Measurements from ENCODE around the gene PRDM10.
A peak's percentile ranks its signal among the peaks of the same experiment; 100 is the strongest.
"Not testable (repeated sequence)": the region's sequence is repeated elsewhere in the genome, so short reads cannot be mapped to it uniquely, and the experiment has no call there.

Gene PRDM10

GRCh38 chr11:130031945-130032344 lies 29.3 kb upstream of the PRDM10 start:
- no peak for TF ChIP-seq CTCF (IDR thresholded peaks at IDR 0.05; ENCODE audit: extremely low read depth, insufficient read depth, missing control alignments)
- in situ Hi-C loops (cut with MboI; ENCODE audit: low pct_unique_long_range_greater_than_20kb, low sequenced_read_pairs, unreplicated experiment) = no loop called here
- no peak for DNase-seq (ENCODE audit: low spot score)

- no peak for TF ChIP-seq CTCF (IDR thresholded peaks at IDR 0.05; ENCODE audit: extremely low read depth, insufficient read depth, missing control alignments)
- in situ Hi-C loops (cut with MboI; ENCODE audit: low pct_unique_long_range_greater_than_20kb, low sequenced_read_pairs, unreplicated experiment) = no loop called here
- no peak for DNase-seq (ENCODE audit: low spot score)
Measured at GRCh38 chr11:130031056-130031455, 28.4 kb upstream of the PRDM10 start.

- TF ChIP-seq CTCF (IDR thresholded peaks at IDR 0.05; ENCODE audit: extremely low read depth, insufficient read depth, missing control alignments) = no peak
- no peak for DNase-seq (ENCODE audit: low spot score)
- in situ Hi-C loops (cut with MboI; ENCODE audit: low pct_unique_long_range_greater_than_20kb, low sequenced_read_pairs, unreplicated experiment) = no loop called here
Measured at GRCh38 chr11:130029137-130029536, 26.5 kb upstream of the PRDM10 start.

- TF ChIP-seq CTCF (IDR thresholded peaks at IDR 0.05; ENCODE audit: extremely low read depth, insufficient read depth, missing control alignments) = no peak
- in situ Hi-C loops (cut with MboI; ENCODE audit: low pct_unique_long_range_greater_than_20kb, low sequenced_read_pairs, unreplicated experiment) = no loop called here
Measured at GRCh38 chr11:130025371-130025770, 22.7 kb upstream of the PRDM10 start.

GRCh38 chr11:130024361-130024760 lies 21.7 kb upstream of the PRDM10 start:
- no peak for TF ChIP-seq CTCF (IDR thresholded peaks at IDR 0.05; ENCODE audit: extremely low read depth, insufficient read depth, missing control alignments)
- in situ Hi-C loops (cut with MboI; ENCODE audit: low pct_unique_long_range_greater_than_20kb, low sequenced_read_pairs, unreplicated experiment) = no loop called here
- DNase-seq (ENCODE audit: low spot score) = no peak

More at GRCh38 chr11:130025371-130025770, 22.7 kb upstream of the PRDM10 start:
- DNase-seq (ENCODE audit: low spot score) = no peak

GRCh38 chr11:130023204-130023603 lies 20.6 kb upstream of the PRDM10 start:
- in situ Hi-C loops (cut with MboI; ENCODE audit: low pct_unique_long_range_greater_than_20kb, low sequenced_read_pairs, unreplicated experiment) = no loop called here
- peak; percentile 60 for DNase-seq (ENCODE audit: low spot score)
- no peak for TF ChIP-seq CTCF (IDR thresholded peaks at IDR 0.05; ENCODE audit: extremely low read depth, insufficient read depth, missing control alignments)

- no peak for DNase-seq (ENCODE audit: low spot score)
- no peak for TF ChIP-seq CTCF (IDR thresholded peaks at IDR 0.05; ENCODE audit: extremely low read depth, insufficient read depth, missing control alignments)
- in situ Hi-C loops (cut with MboI; ENCODE audit: low pct_unique_long_range_greater_than_20kb, low sequenced_read_pairs, unreplicated experiment) = no loop called here
Measured at GRCh38 chr11:130022799-130023198, 20.2 kb upstream of the PRDM10 start.

GRCh38 chr11:130021606-130022005 lies 19.0 kb upstream of the PRDM10 start:
- DNase-seq (ENCODE audit: low spot score); in situ Hi-C loops (cut with MboI; ENCODE audit: low pct_unique_long_range_greater_than_20kb, low sequenced_read_pairs, unreplicated experiment): not testable (repeated sequence)

All from GM13977 (cell line).